Stomach (tissue), 4 donors: Measurements from ENCODE around the gene FCRL6.

Source experiments
- EP300 ChIP-seq: sonication (generic); formaldehyde crosslinking; IDR thresholded peaks from one replicate; pipeline ENCODE4 v1.6.1; 2017; ENCODE audit warnings: antibody characterized with exemption
- POLR2A ChIP-seq, 4 donors: fragments of 450-650 bp; IDR thresholded peaks; one replicate each; pipeline ENCODE4 v1.6.1; 2016; ENCODE audit warnings: antibody characterized with exemption in 4 of 4, control low read depth in 2 of 4, mild to moderate bottlenecking in 1 of 4, moderate library complexity in 1 of 4
- POLR2AphosphoS5 ChIP-seq, 3 donors: sonication (generic); formaldehyde crosslinking; IDR thresholded peaks; one replicate each; pipeline ENCODE4 v1.6.1; 2016; ENCODE audit warnings: antibody characterized with exemption in 3 of 3
- TF ChIP-seq, protein P1 (sequence below), 7 experiments: fragments of 450-650 bp in 4 of 7; fragments of 200-600 bp in 3 of 7; sonication (generic) in 3 of 7; IDR thresholded peaks; one replicate each; pipeline ENCODE4 v1.5.1; 2016 to 2019; ENCODE audit warnings: antibody characterized with exemption in 7 of 7, control low read depth in 2 of 7, mild to moderate bottlenecking in 1 of 7

DNA sequence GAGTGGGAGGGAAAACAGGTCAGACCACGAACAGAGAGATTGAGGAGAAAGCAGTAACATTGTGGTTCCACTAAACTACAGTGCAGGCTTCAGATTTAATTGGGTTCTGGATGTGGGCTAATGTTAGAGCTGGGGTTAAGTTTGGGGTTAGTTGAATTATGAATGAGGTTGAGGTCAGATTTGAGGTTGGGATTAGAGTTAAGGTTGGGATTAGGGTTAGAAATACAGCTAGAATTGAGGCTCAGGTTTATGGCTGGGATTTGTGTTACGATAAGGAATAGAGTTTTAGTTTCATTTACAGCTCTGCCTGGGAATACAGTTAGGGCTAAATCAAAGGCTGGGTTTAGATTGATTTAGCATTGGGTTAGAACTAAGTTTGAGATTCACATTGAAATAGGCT lies 62.1 kb downstream of the FCRL6 start:
- TF ChIP-seq POLR2AphosphoS5 (IDR thresholded peaks at IDR 0.05) (no peak), POLR2A (IDR thresholded peaks at IDR 0.05) (no peak), EP300 (no peak)
- TF ChIP-seq, protein P1, sequence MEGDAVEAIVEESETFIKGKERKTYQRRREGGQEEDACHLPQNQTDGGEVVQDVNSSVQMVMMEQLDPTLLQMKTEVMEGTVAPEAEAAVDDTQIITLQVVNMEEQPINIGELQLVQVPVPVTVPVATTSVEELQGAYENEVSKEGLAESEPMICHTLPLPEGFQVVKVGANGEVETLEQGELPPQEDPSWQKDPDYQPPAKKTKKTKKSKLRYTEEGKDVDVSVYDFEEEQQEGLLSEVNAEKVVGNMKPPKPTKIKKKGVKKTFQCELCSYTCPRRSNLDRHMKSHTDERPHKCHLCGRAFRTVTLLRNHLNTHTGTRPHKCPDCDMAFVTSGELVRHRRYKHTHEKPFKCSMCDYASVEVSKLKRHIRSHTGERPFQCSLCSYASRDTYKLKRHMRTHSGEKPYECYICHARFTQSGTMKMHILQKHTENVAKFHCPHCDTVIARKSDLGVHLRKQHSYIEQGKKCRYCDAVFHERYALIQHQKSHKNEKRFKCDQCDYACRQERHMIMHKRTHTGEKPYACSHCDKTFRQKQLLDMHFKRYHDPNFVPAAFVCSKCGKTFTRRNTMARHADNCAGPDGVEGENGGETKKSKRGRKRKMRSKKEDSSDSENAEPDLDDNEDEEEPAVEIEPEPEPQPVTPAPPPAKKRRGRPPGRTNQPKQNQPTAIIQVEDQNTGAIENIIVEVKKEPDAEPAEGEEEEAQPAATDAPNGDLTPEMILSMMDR (IDR thresholded peaks at IDR 0.05), result no peak
